Liver (tissue), 3 donors: ENCODE results near the gene ESD.

Experiments
- EGR1 ChIP-seq, 2 donors: IDR thresholded peaks; 2 replicates each; pipeline ENCODE4 v1.6.1; 2016 to 2018; ENCODE audit warnings: antibody characterized with exemption in 2 of 2, low read depth in 2 of 2
- FOXA1 ChIP-seq: IDR thresholded peaks from 2 replicates; pipeline ENCODE4 v1.6.1; 2016; ENCODE audit warnings: antibody characterized with exemption
- GABPA ChIP-seq, 2 donors: IDR thresholded peaks in 1 of 2; conservative IDR thresholded peaks in 1 of 2; 2 replicates each; pipeline ENCODE4 v1.6.1; 2016; ENCODE audit warnings: antibody characterized with exemption in 2 of 2, mild to moderate bottlenecking in 1 of 2, moderate library complexity in 1 of 2
- JUND ChIP-seq, 2 donors: IDR thresholded peaks; 2 replicates each; pipeline ENCODE4 v1.6.1; 2016; ENCODE audit warnings: antibody characterized with exemption in 2 of 2
- NR2F2 ChIP-seq: IDR thresholded peaks from 2 replicates; pipeline ENCODE4 v1.6.1; 2016; ENCODE audit warnings: antibody characterized with exemption
- RAD21 ChIP-seq, 2 donors: IDR thresholded peaks; 2 replicates each; pipeline ENCODE4 v1.6.1; 2016; ENCODE audit warnings: antibody characterized with exemption in 2 of 2, mild to moderate bottlenecking in 2 of 2
- RXRA ChIP-seq, 2 donors: IDR thresholded peaks; 2 replicates each; pipeline ENCODE4 v1.6.1; 2017 to 2018; ENCODE audit warnings: antibody characterized with exemption in 2 of 2, mild to moderate bottlenecking in 1 of 2
- TAF1 ChIP-seq: conservative IDR thresholded peaks from 2 replicates; pipeline ENCODE4 v1.6.1; 2016; ENCODE audit warnings: antibody characterized with exemption, mild to moderate bottlenecking
- YY1 ChIP-seq: IDR thresholded peaks from 2 replicates; pipeline ENCODE4 v1.6.1; 2016; ENCODE audit warnings: antibody characterized with exemption, mild to moderate bottlenecking
- TF ChIP-seq, protein P1 (sequence below): fragments of 150-350 bp; IDR thresholded peaks from 2 replicates; pipeline ENCODE4 v1.5.1; 2017; ENCODE audit warnings: improper control_type of control experiment, low read depth, low read length; ENCODE audit not compliant: missing input control
- TF ChIP-seq, protein P2 (sequence below): IDR thresholded peaks from 2 replicates; pipeline ENCODE4 v1.6.1; 2016; ENCODE audit warnings: antibody characterized with exemption, mild to moderate bottlenecking
- donor health status: healthy.
- donor health status: healthy.

DNA sequence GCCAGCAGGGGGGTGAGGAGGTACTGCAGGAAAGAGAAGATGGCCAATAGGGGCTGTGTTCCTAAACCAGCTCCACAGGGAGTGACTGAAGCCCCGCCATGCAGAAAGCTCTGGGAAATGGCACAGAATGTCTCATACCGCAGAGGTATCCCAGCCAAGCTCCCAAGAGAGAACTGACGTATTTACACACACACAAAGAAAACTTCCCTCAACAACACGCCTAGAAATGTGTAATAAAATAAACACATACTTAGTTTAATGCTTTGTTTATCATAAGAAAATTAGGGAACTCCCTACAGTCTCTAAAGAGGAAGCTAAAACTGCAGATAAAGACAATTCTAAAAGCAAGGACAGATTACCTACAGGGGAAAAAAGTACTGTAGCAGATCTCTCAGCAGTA, 40.0 kb downstream of the ESD start:
- no peak for TF ChIP-seq GABPA (IDR thresholded peaks at IDR 0.05 in 1 of 2, conservative IDR thresholded peaks at IDR 0.05 in 1 of 2)
- TF ChIP-seq, protein P1, sequence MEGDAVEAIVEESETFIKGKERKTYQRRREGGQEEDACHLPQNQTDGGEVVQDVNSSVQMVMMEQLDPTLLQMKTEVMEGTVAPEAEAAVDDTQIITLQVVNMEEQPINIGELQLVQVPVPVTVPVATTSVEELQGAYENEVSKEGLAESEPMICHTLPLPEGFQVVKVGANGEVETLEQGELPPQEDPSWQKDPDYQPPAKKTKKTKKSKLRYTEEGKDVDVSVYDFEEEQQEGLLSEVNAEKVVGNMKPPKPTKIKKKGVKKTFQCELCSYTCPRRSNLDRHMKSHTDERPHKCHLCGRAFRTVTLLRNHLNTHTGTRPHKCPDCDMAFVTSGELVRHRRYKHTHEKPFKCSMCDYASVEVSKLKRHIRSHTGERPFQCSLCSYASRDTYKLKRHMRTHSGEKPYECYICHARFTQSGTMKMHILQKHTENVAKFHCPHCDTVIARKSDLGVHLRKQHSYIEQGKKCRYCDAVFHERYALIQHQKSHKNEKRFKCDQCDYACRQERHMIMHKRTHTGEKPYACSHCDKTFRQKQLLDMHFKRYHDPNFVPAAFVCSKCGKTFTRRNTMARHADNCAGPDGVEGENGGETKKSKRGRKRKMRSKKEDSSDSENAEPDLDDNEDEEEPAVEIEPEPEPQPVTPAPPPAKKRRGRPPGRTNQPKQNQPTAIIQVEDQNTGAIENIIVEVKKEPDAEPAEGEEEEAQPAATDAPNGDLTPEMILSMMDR: no peak
- TF ChIP-seq JUND (IDR thresholded peaks at IDR 0.05): no peak
- TF ChIP-seq EGR1 (IDR thresholded peaks at IDR 0.05; ENCODE audit: low read depth in 2 of 2): no peak
- TF ChIP-seq RXRA (IDR thresholded peaks at IDR 0.05): no peak
- TF ChIP-seq TAF1: no peak
- no peak for TF ChIP-seq NR2F2
- TF ChIP-seq, protein P2, sequence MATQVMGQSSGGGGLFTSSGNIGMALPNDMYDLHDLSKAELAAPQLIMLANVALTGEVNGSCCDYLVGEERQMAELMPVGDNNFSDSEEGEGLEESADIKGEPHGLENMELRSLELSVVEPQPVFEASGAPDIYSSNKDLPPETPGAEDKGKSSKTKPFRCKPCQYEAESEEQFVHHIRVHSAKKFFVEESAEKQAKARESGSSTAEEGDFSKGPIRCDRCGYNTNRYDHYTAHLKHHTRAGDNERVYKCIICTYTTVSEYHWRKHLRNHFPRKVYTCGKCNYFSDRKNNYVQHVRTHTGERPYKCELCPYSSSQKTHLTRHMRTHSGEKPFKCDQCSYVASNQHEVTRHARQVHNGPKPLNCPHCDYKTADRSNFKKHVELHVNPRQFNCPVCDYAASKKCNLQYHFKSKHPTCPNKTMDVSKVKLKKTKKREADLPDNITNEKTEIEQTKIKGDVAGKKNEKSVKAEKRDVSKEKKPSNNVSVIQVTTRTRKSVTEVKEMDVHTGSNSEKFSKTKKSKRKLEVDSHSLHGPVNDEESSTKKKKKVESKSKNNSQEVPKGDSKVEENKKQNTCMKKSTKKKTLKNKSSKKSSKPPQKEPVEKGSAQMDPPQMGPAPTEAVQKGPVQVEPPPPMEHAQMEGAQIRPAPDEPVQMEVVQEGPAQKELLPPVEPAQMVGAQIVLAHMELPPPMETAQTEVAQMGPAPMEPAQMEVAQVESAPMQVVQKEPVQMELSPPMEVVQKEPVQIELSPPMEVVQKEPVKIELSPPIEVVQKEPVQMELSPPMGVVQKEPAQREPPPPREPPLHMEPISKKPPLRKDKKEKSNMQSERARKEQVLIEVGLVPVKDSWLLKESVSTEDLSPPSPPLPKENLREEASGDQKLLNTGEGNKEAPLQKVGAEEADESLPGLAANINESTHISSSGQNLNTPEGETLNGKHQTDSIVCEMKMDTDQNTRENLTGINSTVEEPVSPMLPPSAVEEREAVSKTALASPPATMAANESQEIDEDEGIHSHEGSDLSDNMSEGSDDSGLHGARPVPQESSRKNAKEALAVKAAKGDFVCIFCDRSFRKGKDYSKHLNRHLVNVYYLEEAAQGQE: no peak
- TF ChIP-seq FOXA1: no peak
- TF ChIP-seq YY1: no peak
- TF ChIP-seq RAD21 (IDR thresholded peaks at IDR 0.05): no peak
